ENCODE results near the gene ALG1L2.
"Not testable (repeated sequence)": the region's sequence is repeated elsewhere in the genome, so short reads cannot be mapped to it uniquely, and the experiment has no call there.

The ALG1L2 gene

GRCh38 chr3:130125406-130125805, 43.8 kb downstream of the ALG1L2 start:
- not testable (repeated sequence) for DNase-seq (ENCODE audit: low read depth)

- peak; percentile 14 for DNase-seq (ENCODE audit: low read depth)
Observed at GRCh38 chr3:130136337-130136736, 54.7 kb downstream of the ALG1L2 start.

- not testable (repeated sequence) for DNase-seq (ENCODE audit: low read depth)
Observed at GRCh38 chr3:130137685-130138084, 56.1 kb downstream of the ALG1L2 start.

- DNase-seq (ENCODE audit: low read depth) = not testable (repeated sequence)
Observed at GRCh38 chr3:130138992-130139391, 57.4 kb downstream of the ALG1L2 start.

- DNase-seq (ENCODE audit: low read depth) = peak; percentile 86
Observed at GRCh38 chr3:130140756-130141155, 59.1 kb downstream of the ALG1L2 start.

- not testable (repeated sequence) for DNase-seq (ENCODE audit: low read depth)
Observed at GRCh38 chr3:130143648-130144327, 62.2 kb downstream of the ALG1L2 start.

GRCh38 chr3:130144328-130144650, 62.7 kb downstream of the ALG1L2 start:
- DNase-seq (ENCODE audit: low read depth) = not testable (repeated sequence)

- not testable (repeated sequence) for DNase-seq (ENCODE audit: low read depth)
Observed at GRCh38 chr3:130145456-130145855, 63.8 kb downstream of the ALG1L2 start.

GRCh38 chr3:130146465-130146864, 64.8 kb downstream of the ALG1L2 start:
- DNase-seq (ENCODE audit: low read depth) = not testable (repeated sequence)

All from EH (cell line).